DND-41 (cell line): Measurements from ENCODE around the gene HSBP1.

ENCODE experiments used
- ATAC-seq: fragments of 200-7000 bp; cut with Tn5 transposase; 3 replicates; pipeline ENCODE4 v1.9.1; 2021; ENCODE audit warnings: low read depth; ENCODE audit not compliant: insufficient read depth
- DNase-seq: peaks from one replicate; pipeline ENCODE4 v3.0.0-alpha.2; 2020
- H2AFZ ChIP-seq: 2 replicates; pipeline ENCODE4 v1.6.0; 2012; ENCODE audit warnings: low read depth, low read length
- H3K27ac ChIP-seq: 2 replicates; pipeline ENCODE4 v1.5.1; 2012; ENCODE audit warnings: low read length, inconsistent platforms
- H3K27me3 ChIP-seq: fragments of 200-600 bp; sonication (generic); 2 replicates; pipeline ENCODE4 v1.6.0; 2012; ENCODE audit warnings: low read length, mild to moderate bottlenecking, inconsistent platforms; ENCODE audit not compliant: insufficient read depth, poor library complexity
- H3K36me3 ChIP-seq: 2 replicates; pipeline ENCODE4 v1.5.1; 2012; ENCODE audit warnings: low read length, inconsistent platforms; ENCODE audit not compliant: insufficient read depth
- H3K4me1 ChIP-seq: 2 replicates; pipeline ENCODE4 v1.5.1; 2012; ENCODE audit warnings: mild to moderate bottlenecking, low read length; ENCODE audit not compliant: insufficient read depth
- H3K4me2 ChIP-seq: 2 replicates; pipeline ENCODE4 v1.6.0; 2012; ENCODE audit warnings: mild to moderate bottlenecking, moderate library complexity, low read length, inconsistent platforms; ENCODE audit not compliant: insufficient read depth
- H3K4me3 ChIP-seq, 2 experiments: fragments of 200-600 bp in 1 of 2; shearing (Covaris generic) in 1 of 2; 2 replicates each; pipeline ENCODE4 v1.5.1; 2012 to 2016; ENCODE audit warnings: inconsistent platforms in 2 of 2, low read length in 2 of 2, mild to moderate bottlenecking in 2 of 2, low read depth in 1 of 2, moderate library complexity in 1 of 2
- H3K79me2 ChIP-seq: 2 replicates; pipeline ENCODE4 v1.6.0; 2012; ENCODE audit warnings: low read length, inconsistent platforms; ENCODE audit not compliant: insufficient read depth
- H3K9ac ChIP-seq: 2 replicates; pipeline ENCODE4 v1.6.0; 2012; ENCODE audit warnings: low read depth, mild to moderate bottlenecking, inconsistent platforms, low read length, moderate library complexity
- H3K9me3 ChIP-seq: 2 replicates; pipeline ENCODE4 v1.5.1; 2012; ENCODE audit warnings: low read length, moderate library complexity, mild to moderate bottlenecking, inconsistent platforms; ENCODE audit not compliant: insufficient read depth, severe bottlenecking
- H4K20me1 ChIP-seq: 2 replicates; pipeline ENCODE4 v1.6.0; 2012; ENCODE audit warnings: low read length; ENCODE audit not compliant: insufficient read depth
- CTCF ChIP-seq: IDR thresholded peaks from 2 replicates; pipeline ENCODE4 v1.5.1; 2012; ENCODE audit warnings: borderline replicate concordance, low read length, moderate library complexity, mild to moderate bottlenecking; ENCODE audit not compliant: poor library complexity, severe bottlenecking; ENCODE audit errors: extremely low read depth
- EZH2 ChIP-seq: IDR thresholded peaks from 3 replicates; pipeline ENCODE4 v1.6.1; 2012; ENCODE audit warnings: borderline replicate concordance, low read depth, mild to moderate bottlenecking, moderate library complexity, low read length, inconsistent platforms; ENCODE audit not compliant: severe bottlenecking

The HSBP1 gene

GRCh38 chr16:83793179-83793578 lies 14.6 kb upstream of the HSBP1 start:
- Histone ChIP-seq H3K9ac (no peak overlapping the region), H3K79me2 (no peaks in the 10 kb centered on the region), H3K27me3 (peaks cover 16% of the 10 kb centered on the region), H3K36me3 (no peaks in the 10 kb centered on the region), H3K4me1 (no peaks in the 10 kb centered on the region), H4K20me1 (no peaks in the 10 kb centered on the region), H3K27ac (no peak overlapping the region), H3K4me3 (no peak overlapping the region), H3K9me3 (no peaks in the 10 kb centered on the region), H3K4me2 (no peak overlapping the region), H2AFZ (no peak overlapping the region)
- DNase-seq, result no peak
- no peak for ATAC-seq
- TF ChIP-seq EZH2 (no peak), CTCF (no peak)

GRCh38 chr16:83794860-83795554 lies 12.8 kb upstream of the HSBP1 start:
- no peaks in the 10 kb centered on the region for H3K36me3 ChIP-seq
- H4K20me1 ChIP-seq, result no peaks in the 10 kb centered on the region
- H3K4me2 ChIP-seq, result no peak overlapping the region
- H3K4me1 ChIP-seq, result no peaks in the 10 kb centered on the region
- TF ChIP-seq EZH2 (no peak), CTCF (no peak)
- H3K9ac ChIP-seq, result no peak overlapping the region
- H3K27me3 ChIP-seq, result peaks cover 10% of the 10 kb centered on the region
- DNase-seq, result no peak
- H3K79me2 ChIP-seq, result no peaks in the 10 kb centered on the region
- no peak overlapping the region for H2AFZ ChIP-seq
- no peak overlapping the region for H3K27ac ChIP-seq
- ATAC-seq, result no peak
- no peaks in the 10 kb centered on the region for H3K9me3 ChIP-seq
- H3K4me3 ChIP-seq, result no peak overlapping the region

- Histone ChIP-seq H3K4me3 (no peak overlapping the region), H2AFZ (no peak overlapping the region), H3K4me1 (no peaks in the 10 kb centered on the region), H3K36me3 (no peaks in the 10 kb centered on the region), H3K9ac (no peak overlapping the region), H3K4me2 (no peak overlapping the region), H3K79me2 (no peaks in the 10 kb centered on the region), H4K20me1 (no peaks in the 10 kb centered on the region), H3K9me3 (no peaks in the 10 kb centered on the region), H3K27me3 (peaks cover 7% of the 10 kb centered on the region), H3K27ac (no peak overlapping the region)
- no peak for TF ChIP-seq EZH2
- TF ChIP-seq CTCF, result no peak
- no peak for DNase-seq
- no peak for ATAC-seq
Measured at GRCh38 chr16:83797013-83797412, 10.8 kb upstream of the HSBP1 start.
